GM12878 (cell line): ENCODE measurements around the gene GFOD2. TPM values are rescaled to one million over a fixed set of nuclear protein-coding genes. Genes with fewer than 3 reads are reported as not detected.
A peak's percentile ranks its signal among the peaks of the same experiment; 100 is the strongest.

Experiments
- EGR1 ChIP-seq, 2 experiments: IDR thresholded peaks; 1 replicate in 1 of 2; 2 replicates in 1 of 2; pipeline ENCODE4 v1.6.1; 2011 to 2012; ENCODE audit warnings: low read depth in 2 of 2, low read length in 2 of 2, borderline replicate concordance in 1 of 2, mild to moderate bottlenecking in 1 of 2, moderate library complexity in 1 of 2
- EP300 ChIP-seq, 2 experiments: fragments of 150-350 bp in 1 of 2; IDR thresholded peaks; 2 replicates each; pipeline ENCODE4 v1.6.1; 2011 to 2012; ENCODE audit warnings: low read depth in 2 of 2, low read length in 2 of 2, borderline replicate concordance in 1 of 2, improper control_type of control experiment in 1 of 2, inconsistent platforms in 1 of 2; ENCODE audit not compliant: control insufficient read depth in 1 of 2
- FOXK2 ChIP-seq: fragments of 450-650 bp; IDR thresholded peaks from 2 replicates; pipeline ENCODE4 v1.6.1; 2017; ENCODE audit warnings: mild to moderate bottlenecking, moderate library complexity
- HCFC1 ChIP-seq: fragments of 150-350 bp; IDR thresholded peaks from 2 replicates; pipeline ENCODE4 v1.6.1; 2014; ENCODE audit warnings: low read length
- HDGF ChIP-seq: fragments of 450-650 bp; IDR thresholded peaks from 2 replicates; pipeline ENCODE4 v1.6.1; 2016; ENCODE audit warnings: antibody characterized with exemption
- IKZF1 ChIP-seq: fragments of 450-650 bp; conservative IDR thresholded peaks from 2 replicates; pipeline ENCODE4 v1.6.1; 2017; ENCODE audit warnings: antibody characterized with exemption, mild to moderate bottlenecking
- LARP7 ChIP-seq: fragments of 450-650 bp; IDR thresholded peaks from 2 replicates; pipeline ENCODE4 v1.6.1; 2017; ENCODE audit warnings: mild to moderate bottlenecking
- NBN ChIP-seq: fragments of 450-650 bp; IDR thresholded peaks from 2 replicates; pipeline ENCODE4 v1.6.1; 2016
- NFXL1 ChIP-seq: fragments of 450-650 bp; IDR thresholded peaks from 2 replicates; pipeline ENCODE4 v1.6.1; 2017; ENCODE audit warnings: antibody characterized with exemption, mild to moderate bottlenecking, borderline replicate concordance
- POU2F2 ChIP-seq: IDR thresholded peaks from 3 replicates; pipeline ENCODE4 v1.6.1; 2011; ENCODE audit warnings: low read depth, mild to moderate bottlenecking, low read length, borderline replicate concordance
- RCOR1 ChIP-seq: conservative IDR thresholded peaks from 2 replicates; pipeline ENCODE4 v1.6.1; 2012; ENCODE audit warnings: low read depth, low read length, improper control_type of control experiment
- SMARCA5 ChIP-seq: fragments of 450-650 bp; IDR thresholded peaks from 2 replicates; pipeline ENCODE4 v1.6.1; 2017; ENCODE audit warnings: mild to moderate bottlenecking
- SREBF1 ChIP-seq: IDR thresholded peaks from 2 replicates; pipeline ENCODE4 v1.6.1; 2012; ENCODE audit warnings: mild to moderate bottlenecking, low read length
- SUPT20H ChIP-seq: IDR thresholded peaks from 2 replicates; pipeline ENCODE4 v1.6.1; 2011; ENCODE audit warnings: low read depth, mild to moderate bottlenecking, low read length, moderate library complexity, borderline replicate concordance; ENCODE audit not compliant: control insufficient read depth
- WRNIP1 ChIP-seq: IDR thresholded peaks from 2 replicates; pipeline ENCODE4 v1.6.1; 2011; ENCODE audit warnings: low read depth, low read length, improper control_type of control experiment, borderline replicate concordance
- ZNF384 ChIP-seq: IDR thresholded peaks from 2 replicates; pipeline ENCODE4 v1.6.1; 2012; ENCODE audit warnings: low read depth, mild to moderate bottlenecking, low read length, improper control_type of control experiment, borderline replicate concordance
- polyA plus RNA-seq, 11 experiments: library from polyadenylated mRNA; depleted of rRNA in 4 of 11; unstranded in 6 of 11; stranded (reverse) in 5 of 11; fragments of >200 nt; fragmentation: Nextera tagmentation in 4 of 11; fragmentation: Illumina TruSeq in 1 of 11; extraction: Ambion mirVana in 4 of 11; extraction: Trizol in 1 of 11; gene quantifications; 1 replicate in 1 of 11; 2 replicates in 10 of 11; pipeline versions ENCODE4 v1.2.1 to v1.2.3, GENCODE V29; 2011 to 2016; ENCODE audit warnings: inconsistent platforms in 2 of 11, missing spikeins in 2 of 11, low read depth in 1 of 11
- total RNA-seq, 4 experiments: library from RNA; depleted of rRNA in 3 of 4; stranded (reverse); fragments of >200 nt in 3 of 4; fragmentation: Illumina TruSeq in 1 of 4; extraction: Trizol in 1 of 4; gene quantifications; 2 replicates each; pipeline versions ENCODE4 v1.2.1 to v1.2.3, GENCODE V29; 2013 to 2021
- TF ChIP-seq, protein P1 (sequence below): IDR thresholded peaks from 2 replicates; pipeline ENCODE4 v1.6.1; 2011; ENCODE audit warnings: mild to moderate bottlenecking, low read depth, low read length, moderate library complexity; ENCODE audit not compliant: insufficient replicate concordance
- TF ChIP-seq, protein P2 (sequence below), 3 experiments: IDR thresholded peaks in 2 of 3; conservative IDR thresholded peaks in 1 of 3; 2 replicates each; pipeline ENCODE4 v1.5.1; 2011; ENCODE audit warnings: low read depth in 3 of 3, low read length in 3 of 3, mild to moderate bottlenecking in 3 of 3, control low read depth in 2 of 3, moderate library complexity in 2 of 3, inconsistent platforms in 1 of 3, mixed read lengths in 1 of 3; ENCODE audit not compliant: control insufficient read depth in 2 of 3, insufficient read depth in 1 of 3; ENCODE audit errors: extremely low read depth in 1 of 3
- TF ChIP-seq, protein P3 (sequence below): IDR thresholded peaks from 2 replicates; pipeline ENCODE4 v1.6.1; 2011; ENCODE audit warnings: borderline replicate concordance, low read depth, mild to moderate bottlenecking, moderate library complexity, low read length; ENCODE audit not compliant: insufficient read depth, poor library complexity, severe bottlenecking
- TF ChIP-seq, protein P4 (sequence below): fragments of 450-650 bp; IDR thresholded peaks from 2 replicates; pipeline ENCODE4 v1.6.1; 2017; ENCODE audit warnings: mild to moderate bottlenecking, low read depth, inconsistent platforms; ENCODE audit not compliant: poor library complexity, severe bottlenecking
- TF ChIP-seq, protein P5 (sequence below): fragments of 450-650 bp; conservative IDR thresholded peaks from 2 replicates; pipeline ENCODE4 v1.6.1; 2017; ENCODE audit warnings: mild to moderate bottlenecking, moderate library complexity

The GFOD2 gene
- total and polyA plus RNA-seq, 10 of the 15 experiments (the other 5 are each of a cell fraction or from before 2014, with no cell fraction given) = 2.0 to 15.9 (median 12.0) TPM

DNA sequence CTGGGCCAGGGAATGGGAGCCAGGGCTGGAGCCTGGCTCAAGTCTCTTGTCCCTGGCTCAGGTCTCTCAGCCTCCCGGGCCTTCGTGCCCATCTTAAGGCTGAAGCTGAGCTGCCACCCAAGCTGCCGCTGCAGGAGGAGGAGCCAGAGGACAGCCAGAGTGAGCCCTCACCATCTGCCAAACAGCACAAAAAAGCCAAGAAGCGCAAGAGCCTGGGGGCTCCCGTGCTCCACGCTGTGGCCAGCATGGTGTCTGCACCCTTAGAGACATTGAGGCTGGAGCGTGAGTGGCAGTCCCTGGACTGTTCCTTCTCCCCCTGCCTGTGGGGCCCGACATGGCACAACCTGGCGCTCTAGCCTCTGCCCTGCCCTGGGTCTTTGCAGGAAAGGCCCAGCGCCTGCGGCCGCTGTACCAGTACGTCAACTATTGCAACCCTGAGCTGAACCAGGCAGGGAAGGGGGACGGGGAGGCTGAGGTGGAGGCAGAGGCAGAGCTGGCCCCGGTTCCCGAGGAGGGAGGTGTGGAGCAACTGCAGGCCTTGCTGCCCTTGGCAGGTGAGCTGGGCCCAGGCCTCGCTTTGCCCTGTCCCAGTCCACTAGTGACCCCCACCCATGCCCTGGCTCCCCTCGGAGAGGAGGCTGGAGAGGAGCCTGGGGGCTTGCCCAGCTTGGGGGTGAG, 51.2 kb downstream of the GFOD2 start (continued):
- TF ChIP-seq, protein P1, sequence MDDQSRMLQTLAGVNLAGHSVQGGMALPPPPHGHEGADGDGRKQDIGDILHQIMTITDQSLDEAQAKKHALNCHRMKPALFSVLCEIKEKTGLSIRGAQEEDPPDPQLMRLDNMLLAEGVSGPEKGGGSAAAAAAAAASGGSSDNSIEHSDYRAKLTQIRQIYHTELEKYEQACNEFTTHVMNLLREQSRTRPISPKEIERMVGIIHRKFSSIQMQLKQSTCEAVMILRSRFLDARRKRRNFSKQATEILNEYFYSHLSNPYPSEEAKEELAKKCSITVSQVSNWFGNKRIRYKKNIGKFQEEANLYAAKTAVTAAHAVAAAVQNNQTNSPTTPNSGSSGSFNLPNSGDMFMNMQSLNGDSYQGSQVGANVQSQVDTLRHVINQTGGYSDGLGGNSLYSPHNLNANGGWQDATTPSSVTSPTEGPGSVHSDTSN = peak; percentile 86
- TF ChIP-seq, protein P2, sequence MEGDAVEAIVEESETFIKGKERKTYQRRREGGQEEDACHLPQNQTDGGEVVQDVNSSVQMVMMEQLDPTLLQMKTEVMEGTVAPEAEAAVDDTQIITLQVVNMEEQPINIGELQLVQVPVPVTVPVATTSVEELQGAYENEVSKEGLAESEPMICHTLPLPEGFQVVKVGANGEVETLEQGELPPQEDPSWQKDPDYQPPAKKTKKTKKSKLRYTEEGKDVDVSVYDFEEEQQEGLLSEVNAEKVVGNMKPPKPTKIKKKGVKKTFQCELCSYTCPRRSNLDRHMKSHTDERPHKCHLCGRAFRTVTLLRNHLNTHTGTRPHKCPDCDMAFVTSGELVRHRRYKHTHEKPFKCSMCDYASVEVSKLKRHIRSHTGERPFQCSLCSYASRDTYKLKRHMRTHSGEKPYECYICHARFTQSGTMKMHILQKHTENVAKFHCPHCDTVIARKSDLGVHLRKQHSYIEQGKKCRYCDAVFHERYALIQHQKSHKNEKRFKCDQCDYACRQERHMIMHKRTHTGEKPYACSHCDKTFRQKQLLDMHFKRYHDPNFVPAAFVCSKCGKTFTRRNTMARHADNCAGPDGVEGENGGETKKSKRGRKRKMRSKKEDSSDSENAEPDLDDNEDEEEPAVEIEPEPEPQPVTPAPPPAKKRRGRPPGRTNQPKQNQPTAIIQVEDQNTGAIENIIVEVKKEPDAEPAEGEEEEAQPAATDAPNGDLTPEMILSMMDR (IDR thresholded peaks at IDR 0.05 in 2 of 3, conservative IDR thresholded peaks at IDR 0.05 in 1 of 3; ENCODE audit: control insufficient read depth in 2 of 3, extremely low read depth in 1 of 3, insufficient read depth in 1 of 3, low read depth in 3 of 3, low read length in 3 of 3) = peak; percentile 91 to 94 (median 92)
- TF ChIP-seq ZNF384 (no peak), SREBF1 (no peak), HCFC1 (peak; percentile 46; the same call in 1 of the 2 replicates), NFXL1 (no peak), NBN (peak; percentile 56; the same call in 1 of the 2 replicates), IKZF1 (peak; percentile 18; the same call in 1 of the 2 replicates), RCOR1 (no peak), SMARCA5 (peak; percentile 57; the same call in 1 of the 2 replicates), FOXK2 (no peak), LARP7 (0 out of 2 replicates have a peak, but pooled peaks have one; percentile 11), HDGF (peak; percentile 55; the same call in 1 of the 2 replicates), POU2F2 (no peak), EGR1 (IDR thresholded peaks at IDR 0.05; ENCODE audit: borderline replicate concordance in 1 of 2, low read depth in 2 of 2, low read length in 2 of 2) (no peak), SUPT20H (no peak), WRNIP1 (no peak), EP300 (IDR thresholded peaks at IDR 0.05; ENCODE audit: borderline replicate concordance in 1 of 2, control insufficient read depth in 1 of 2, low read depth in 2 of 2, low read length in 2 of 2) (no peak)
- TF ChIP-seq, protein P3, sequence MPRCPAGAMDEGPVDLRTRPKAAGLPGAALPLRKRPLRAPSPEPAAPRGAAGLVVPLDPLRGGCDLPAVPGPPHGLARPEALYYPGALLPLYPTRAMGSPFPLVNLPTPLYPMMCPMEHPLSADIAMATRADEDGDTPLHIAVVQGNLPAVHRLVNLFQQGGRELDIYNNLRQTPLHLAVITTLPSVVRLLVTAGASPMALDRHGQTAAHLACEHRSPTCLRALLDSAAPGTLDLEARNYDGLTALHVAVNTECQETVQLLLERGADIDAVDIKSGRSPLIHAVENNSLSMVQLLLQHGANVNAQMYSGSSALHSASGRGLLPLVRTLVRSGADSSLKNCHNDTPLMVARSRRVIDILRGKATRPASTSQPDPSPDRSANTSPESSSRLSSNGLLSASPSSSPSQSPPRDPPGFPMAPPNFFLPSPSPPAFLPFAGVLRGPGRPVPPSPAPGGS = no peak
- TF ChIP-seq, protein P4, sequence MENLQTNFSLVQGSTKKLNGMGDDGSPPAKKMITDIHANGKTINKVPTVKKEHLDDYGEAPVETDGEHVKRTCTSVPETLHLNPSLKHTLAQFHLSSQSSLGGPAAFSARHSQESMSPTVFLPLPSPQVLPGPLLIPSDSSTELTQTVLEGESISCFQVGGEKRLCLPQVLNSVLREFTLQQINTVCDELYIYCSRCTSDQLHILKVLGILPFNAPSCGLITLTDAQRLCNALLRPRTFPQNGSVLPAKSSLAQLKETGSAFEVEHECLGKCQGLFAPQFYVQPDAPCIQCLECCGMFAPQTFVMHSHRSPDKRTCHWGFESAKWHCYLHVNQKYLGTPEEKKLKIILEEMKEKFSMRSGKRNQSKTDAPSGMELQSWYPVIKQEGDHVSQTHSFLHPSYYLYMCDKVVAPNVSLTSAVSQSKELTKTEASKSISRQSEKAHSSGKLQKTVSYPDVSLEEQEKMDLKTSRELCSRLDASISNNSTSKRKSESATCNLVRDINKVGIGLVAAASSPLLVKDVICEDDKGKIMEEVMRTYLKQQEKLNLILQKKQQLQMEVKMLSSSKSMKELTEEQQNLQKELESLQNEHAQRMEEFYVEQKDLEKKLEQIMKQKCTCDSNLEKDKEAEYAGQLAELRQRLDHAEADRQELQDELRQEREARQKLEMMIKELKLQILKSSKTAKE = peak; percentile 16
- TF ChIP-seq, protein P5, sequence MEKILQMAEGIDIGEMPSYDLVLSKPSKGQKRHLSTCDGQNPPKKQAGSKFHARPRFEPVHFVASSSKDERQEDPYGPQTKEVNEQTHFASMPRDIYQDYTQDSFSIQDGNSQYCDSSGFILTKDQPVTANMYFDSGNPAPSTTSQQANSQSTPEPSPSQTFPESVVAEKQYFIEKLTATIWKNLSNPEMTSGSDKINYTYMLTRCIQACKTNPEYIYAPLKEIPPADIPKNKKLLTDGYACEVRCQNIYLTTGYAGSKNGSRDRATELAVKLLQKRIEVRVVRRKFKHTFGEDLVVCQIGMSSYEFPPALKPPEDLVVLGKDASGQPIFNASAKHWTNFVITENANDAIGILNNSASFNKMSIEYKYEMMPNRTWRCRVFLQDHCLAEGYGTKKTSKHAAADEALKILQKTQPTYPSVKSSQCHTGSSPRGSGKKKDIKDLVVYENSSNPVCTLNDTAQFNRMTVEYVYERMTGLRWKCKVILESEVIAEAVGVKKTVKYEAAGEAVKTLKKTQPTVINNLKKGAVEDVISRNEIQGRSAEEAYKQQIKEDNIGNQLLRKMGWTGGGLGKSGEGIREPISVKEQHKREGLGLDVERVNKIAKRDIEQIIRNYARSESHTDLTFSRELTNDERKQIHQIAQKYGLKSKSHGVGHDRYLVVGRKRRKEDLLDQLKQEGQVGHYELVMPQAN = no peak
